ENCODE measurements around the gene CRB3. TPM values are rescaled to one million over a fixed set of nuclear protein-coding genes. Genes with fewer than 3 reads are reported as not detected.

CRB3 gene
- total and polyA plus RNA-seq, 2 of the 13 experiments (the other 11 are each of a cell fraction or from before 2014, with no cell fraction given) = 10.6 to 25.6 TPM

- TF ChIP-seq ZNF784 (CRISPR knock-in tag; IDR thresholded peaks at IDR 0.05; ENCODE audit: borderline replicate concordance) = 0 out of 2 replicates have a peak, but pooled peaks have one; percentile 11
- TF ChIP-seq MAFG (CRISPR knock-in tag; IDR thresholded peaks at IDR 0.05) = no peak
- no peak for TF ChIP-seq ZNF317 (CRISPR knock-in tag; IDR thresholded peaks at IDR 0.05)
- peak; percentile 86 for TF ChIP-seq BHLHE40 (IDR thresholded peaks at IDR 0.05; ENCODE audit: low read length)
- no peak for TF ChIP-seq PBX2 (CRISPR knock-in tag; IDR thresholded peaks at IDR 0.05)
- TF ChIP-seq ZNF704 (CRISPR knock-in tag; IDR thresholded peaks at IDR 0.05; ENCODE audit: borderline replicate concordance) = no peak
- no peak for TF ChIP-seq ZSCAN12 (CRISPR knock-in tag; IDR thresholded peaks at IDR 0.05)
- peak; percentile 15; the same call in 1 of the 2 replicates for TF ChIP-seq ZNF607 (CRISPR knock-in tag; IDR thresholded peaks at IDR 0.05; ENCODE audit: borderline replicate concordance)
- TF ChIP-seq IRF2 (CRISPR knock-in tag; IDR thresholded peaks at IDR 0.05) = no peak
- no peak for TF ChIP-seq ELK4 (CRISPR knock-in tag; IDR thresholded peaks at IDR 0.05; ENCODE audit: borderline replicate concordance)
- TF ChIP-seq YY1 (IDR thresholded peaks at IDR 0.05; ENCODE audit: insufficient read depth, insufficient replicate concordance, low read depth, low read length) = peak; percentile 26
- TF ChIP-seq KDM5B (CRISPR knock-in tag; IDR thresholded peaks at IDR 0.05; ENCODE audit: borderline replicate concordance) = peak; percentile 14; the same call in 1 of the 2 replicates
- 0 out of 2 replicates have a peak, but pooled peaks have one; percentile 55 for TF ChIP-seq ZNF569 (CRISPR knock-in tag; IDR thresholded peaks at IDR 0.05; ENCODE audit: borderline replicate concordance)
- TF ChIP-seq MED8 (CRISPR knock-in tag; IDR thresholded peaks at IDR 0.05; ENCODE audit: insufficient replicate concordance) = peak; percentile 51
- TF ChIP-seq ZHX1 (CRISPR knock-in tag; IDR thresholded peaks at IDR 0.05; ENCODE audit: low read depth) = peak; percentile 57; the same call in 1 of the 2 replicates
- 0 out of 2 replicates have a peak, but pooled peaks have one; percentile 31 for TF ChIP-seq HOXD1 (CRISPR knock-in tag; IDR thresholded peaks at IDR 0.05)
Measured at GRCh38 chr19:6464070-6464873, at the start of gene CRB3 (continued).

Measured in HepG2 (cell line).